Calu3 (cell line): ENCODE results near the gene ZNF789. TPM values are rescaled to one million over a fixed set of nuclear protein-coding genes. Genes with fewer than 3 reads are reported as not detected.

ENCODE experiments used
- BruUV-seq: library from RNA; stranded (reverse); fragments of 400-500 nt; replicated peaks from 2 replicates; lab custom pipeline; 2021; lab: Mats Ljungman, UMichigan
- CTCF ChIA-PET: fragments of 300-600 bp; sonication (Branson Sonifier 250); formaldehyde crosslinking; loops from one replicate; lab custom pipeline; 2022; ENCODE audit warnings: antibody characterized with exemption; lab: Charles Lee
- DNase-seq: peaks from one replicate; pipeline ENCODE4 v3.0.0; 2022
- H3K27ac Mint-ChIP-seq: one replicate; pipeline ENCODE4 v1.8.0; 2022; ENCODE audit warnings: mixed read lengths; ENCODE audit not compliant: unreplicated experiment
- H3K27me3 Mint-ChIP-seq: one replicate; pipeline ENCODE4 v1.8.0; 2022; ENCODE audit warnings: mixed read lengths; ENCODE audit not compliant: unreplicated experiment
- H3K36me3 Mint-ChIP-seq: one replicate; pipeline ENCODE4 v1.8.0; 2022; ENCODE audit warnings: mild to moderate bottlenecking, moderate library complexity, mixed read lengths; ENCODE audit not compliant: insufficient read depth, unreplicated experiment
- H3K4me1 Mint-ChIP-seq: one replicate; pipeline ENCODE4 v1.8.0; 2022; ENCODE audit warnings: mild to moderate bottlenecking, low read depth, mixed read lengths; ENCODE audit not compliant: unreplicated experiment
- H3K4me3 Mint-ChIP-seq: one replicate; pipeline ENCODE4 v1.8.0; 2022; ENCODE audit warnings: mild to moderate bottlenecking, low read depth, moderate library complexity, mixed read lengths; ENCODE audit not compliant: unreplicated experiment
- H3K9me3 Mint-ChIP-seq: one replicate; pipeline ENCODE4 v1.8.0; 2022; ENCODE audit warnings: low read depth, mixed read lengths; ENCODE audit not compliant: unreplicated experiment
- intact Hi-C: fragments of 100-400 bp; cut with micrococcal nuclease; formaldehyde crosslinking; loops from one replicate; pipeline ENCODE4 v1.10.0; 2022; ENCODE audit not compliant: unreplicated experiment
- total RNA-seq: library from RNA; stranded (reverse); gene quantifications from 2 replicates; pipeline ENCODE4 v1.2.3, GENCODE V29; 2022
- TF ChIP-seq, protein P1 (sequence below): fragments of 200-600 bp; IDR thresholded peaks from one replicate; pipeline ENCODE4 v1.8.0; 2022; ENCODE audit warnings: antibody characterized with exemption; ENCODE audit not compliant: unreplicated experiment

The ZNF789 gene
- total RNA-seq, 1 experiment from 2014 or later: 17.2 TPM

- CTCF ChIA-PET: no interaction called here
- no peak overlapping the region for H3K4me3 Mint-ChIP-seq
- intact Hi-C loops: no loop called here
- DNase-seq: no peak
- peaks cover 40% of the 10 kb centered on the region for H3K36me3 Mint-ChIP-seq
- no peak overlapping the region for H3K27ac Mint-ChIP-seq
- TF ChIP-seq, protein P1, sequence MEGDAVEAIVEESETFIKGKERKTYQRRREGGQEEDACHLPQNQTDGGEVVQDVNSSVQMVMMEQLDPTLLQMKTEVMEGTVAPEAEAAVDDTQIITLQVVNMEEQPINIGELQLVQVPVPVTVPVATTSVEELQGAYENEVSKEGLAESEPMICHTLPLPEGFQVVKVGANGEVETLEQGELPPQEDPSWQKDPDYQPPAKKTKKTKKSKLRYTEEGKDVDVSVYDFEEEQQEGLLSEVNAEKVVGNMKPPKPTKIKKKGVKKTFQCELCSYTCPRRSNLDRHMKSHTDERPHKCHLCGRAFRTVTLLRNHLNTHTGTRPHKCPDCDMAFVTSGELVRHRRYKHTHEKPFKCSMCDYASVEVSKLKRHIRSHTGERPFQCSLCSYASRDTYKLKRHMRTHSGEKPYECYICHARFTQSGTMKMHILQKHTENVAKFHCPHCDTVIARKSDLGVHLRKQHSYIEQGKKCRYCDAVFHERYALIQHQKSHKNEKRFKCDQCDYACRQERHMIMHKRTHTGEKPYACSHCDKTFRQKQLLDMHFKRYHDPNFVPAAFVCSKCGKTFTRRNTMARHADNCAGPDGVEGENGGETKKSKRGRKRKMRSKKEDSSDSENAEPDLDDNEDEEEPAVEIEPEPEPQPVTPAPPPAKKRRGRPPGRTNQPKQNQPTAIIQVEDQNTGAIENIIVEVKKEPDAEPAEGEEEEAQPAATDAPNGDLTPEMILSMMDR: no peak
- H3K9me3 Mint-ChIP-seq: no peaks in the 10 kb centered on the region
- no peaks in the 10 kb centered on the region for H3K4me1 Mint-ChIP-seq
- no TSS peak for BruUV-seq
- H3K27me3 Mint-ChIP-seq: no peaks in the 10 kb centered on the region
Measured at GRCh38 chr7:99446096-99446495, 26.6 kb upstream of the ZNF789 start.

DNA sequence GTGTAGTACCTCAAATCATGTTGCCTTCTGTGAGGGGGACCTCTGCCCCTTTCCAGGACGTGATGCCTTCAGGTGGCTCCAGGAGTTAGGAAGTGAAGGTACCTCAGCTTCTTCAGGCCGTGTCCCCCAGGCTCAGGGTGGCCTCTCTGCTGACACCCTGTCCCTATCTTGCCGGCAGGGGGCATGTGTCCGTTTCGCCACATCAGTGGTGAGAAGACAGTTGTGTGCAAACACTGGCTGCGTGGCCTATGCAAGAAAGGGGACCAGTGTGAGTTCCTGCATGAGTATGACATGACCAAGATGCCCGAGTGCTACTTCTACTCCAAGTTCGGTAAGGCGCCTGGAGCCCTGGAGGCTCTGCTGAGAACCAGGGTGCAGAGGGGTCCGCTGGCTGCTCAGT lies 24.7 kb upstream of the ZNF789 start:
- CTCF ChIA-PET: interaction anchor here (0.7 kb wide), 1 partner anchor 71 kb away, joined by 4 read pairs; no protein-coding TSS in a partner anchor
- H3K4me1 Mint-ChIP-seq: no peaks in the 10 kb centered on the region
- TF ChIP-seq, protein P1: no peak
- no peaks in the 10 kb centered on the region for H3K27me3 Mint-ChIP-seq
- H3K9me3 Mint-ChIP-seq: no peaks in the 10 kb centered on the region
- no peak overlapping the region for H3K4me3 Mint-ChIP-seq
- intact Hi-C loops: no loop called here
- no peak overlapping the region for H3K27ac Mint-ChIP-seq
- peak; percentile 13 for DNase-seq
- peaks cover 36% of the 10 kb centered on the region for H3K36me3 Mint-ChIP-seq
- BruUV-seq: no TSS peak

DNA sequence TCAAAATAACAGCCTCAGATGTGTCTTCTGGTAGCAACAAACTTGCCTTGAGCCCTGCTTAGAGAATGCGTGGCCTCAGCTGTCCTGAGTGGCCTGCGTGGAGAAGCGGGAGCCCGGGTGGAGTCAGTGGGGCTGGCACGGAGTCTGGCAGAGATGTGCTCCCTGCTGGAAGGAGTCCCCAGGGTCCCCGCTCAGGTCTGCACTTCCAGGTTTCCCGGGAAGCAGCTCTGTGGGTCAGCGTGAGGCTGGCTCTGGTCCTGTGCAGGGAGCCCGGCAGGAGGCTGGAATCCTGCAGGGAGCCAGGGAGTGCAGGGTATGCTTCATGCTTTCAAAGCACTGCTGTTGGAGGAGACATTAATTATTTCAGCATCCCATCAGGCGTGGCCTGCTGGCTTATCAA lies 23.8 kb upstream of the ZNF789 start:
- no peaks in the 10 kb centered on the region for H3K4me1 Mint-ChIP-seq
- H3K36me3 Mint-ChIP-seq: peaks cover 35% of the 10 kb centered on the region
- no peaks in the 10 kb centered on the region for H3K27me3 Mint-ChIP-seq
- DNase-seq: no peak
- intact Hi-C loops: no loop called here
- H3K9me3 Mint-ChIP-seq: no peaks in the 10 kb centered on the region
- TF ChIP-seq, protein P1: no peak
- H3K27ac Mint-ChIP-seq: no peak overlapping the region
- BruUV-seq: no TSS peak
- no peak overlapping the region for H3K4me3 Mint-ChIP-seq
- CTCF ChIA-PET: no interaction called here

DNA sequence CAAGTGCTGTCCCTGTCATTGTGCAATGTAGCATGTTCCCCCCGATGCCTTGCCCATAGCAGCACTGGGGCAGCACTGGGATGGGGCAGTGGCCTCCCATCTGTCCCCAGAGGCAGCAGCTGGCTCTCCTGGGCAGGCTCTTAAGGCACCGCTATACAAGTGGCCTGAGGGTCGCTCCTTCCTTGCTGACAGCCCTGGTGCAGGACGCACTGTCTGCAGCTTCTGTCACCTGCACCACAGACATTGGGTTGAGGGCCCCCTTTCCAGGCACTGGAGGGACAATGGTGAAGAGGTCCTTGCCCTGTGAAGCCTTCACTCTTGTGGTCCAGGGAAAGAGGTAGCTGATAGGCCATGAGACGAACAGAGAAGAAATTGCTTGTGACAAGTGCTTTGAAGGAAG lies 23.4 kb upstream of the ZNF789 start:
- H3K27me3 Mint-ChIP-seq: no peaks in the 10 kb centered on the region
- CTCF ChIA-PET: no interaction called here
- no peaks in the 10 kb centered on the region for H3K4me1 Mint-ChIP-seq
- no TSS peak for BruUV-seq
- peaks cover 37% of the 10 kb centered on the region for H3K36me3 Mint-ChIP-seq
- intact Hi-C loops: no loop called here
- TF ChIP-seq, protein P1: no peak
- H3K27ac Mint-ChIP-seq: no peak overlapping the region
- no peak for DNase-seq
- H3K4me3 Mint-ChIP-seq: no peak overlapping the region
- H3K9me3 Mint-ChIP-seq: no peaks in the 10 kb centered on the region
